Natural killer cell treated with Interleukin-12 subunit alpha and Interleukin-12 subunit beta and Interleukin-15 and Interleukin-18, amount 100 ng/mL, for 72 hours (primary cell): Measurements from ENCODE around the gene AGFG2. TPM values are rescaled to one million over a fixed set of nuclear protein-coding genes. Genes with fewer than 3 reads are reported as not detected.
A peak's percentile ranks its signal among the peaks of the same experiment; 100 is the strongest.

ENCODE experiments used
- ATAC-seq, 2 donors: fragments of 150-1000 bp; cut with Tn5 transposase in 1 of 2; sonication (Bioruptor Pico), chemical (Tn5 transposase) in 1 of 2; 2 replicates each; pipeline ENCODE4 v1.10.0; 2021
- DNase-seq: peaks from one replicate; pipeline ENCODE4 v3.0.0; 2022; ENCODE audit warnings: low spot score
- H3K27ac Mint-ChIP-seq, 2 donors: 1 replicate in 1 of 2; 2 replicates in 1 of 2; pipeline ENCODE4 v1.8.0; 2022; ENCODE audit warnings: mixed read lengths in 2 of 2, mild to moderate bottlenecking in 1 of 2, moderate library complexity in 1 of 2
- H3K27me3 Mint-ChIP-seq, 2 donors: 1 replicate in 1 of 2; 2 replicates in 1 of 2; pipeline ENCODE4 v1.8.0; 2022; ENCODE audit warnings: mixed read lengths in 2 of 2
- H3K36me3 Mint-ChIP-seq: one replicate; pipeline ENCODE4 v1.8.0; 2022; ENCODE audit warnings: mixed read lengths
- H3K4me1 Mint-ChIP-seq, 2 donors: 1 replicate in 1 of 2; 2 replicates in 1 of 2; pipeline ENCODE4 v1.8.0; 2022; ENCODE audit warnings: low read depth in 2 of 2, mixed read lengths in 2 of 2, mild to moderate bottlenecking in 1 of 2
- H3K4me3 Mint-ChIP-seq: one replicate; pipeline ENCODE4 v1.8.0; 2022; ENCODE audit warnings: mixed read lengths
- H3K9me3 Mint-ChIP-seq: 2 replicates; pipeline ENCODE4 v1.8.0; 2022; ENCODE audit warnings: mixed read lengths
- total RNA-seq, 2 donors: library from RNA; stranded (reverse); gene quantifications; one replicate each; pipeline ENCODE4 v1.2.3, GENCODE V29; 2022

The AGFG2 gene
- total RNA-seq, 2 donors from 2014 or later: 45.2 to 49.4 TPM

DNA sequence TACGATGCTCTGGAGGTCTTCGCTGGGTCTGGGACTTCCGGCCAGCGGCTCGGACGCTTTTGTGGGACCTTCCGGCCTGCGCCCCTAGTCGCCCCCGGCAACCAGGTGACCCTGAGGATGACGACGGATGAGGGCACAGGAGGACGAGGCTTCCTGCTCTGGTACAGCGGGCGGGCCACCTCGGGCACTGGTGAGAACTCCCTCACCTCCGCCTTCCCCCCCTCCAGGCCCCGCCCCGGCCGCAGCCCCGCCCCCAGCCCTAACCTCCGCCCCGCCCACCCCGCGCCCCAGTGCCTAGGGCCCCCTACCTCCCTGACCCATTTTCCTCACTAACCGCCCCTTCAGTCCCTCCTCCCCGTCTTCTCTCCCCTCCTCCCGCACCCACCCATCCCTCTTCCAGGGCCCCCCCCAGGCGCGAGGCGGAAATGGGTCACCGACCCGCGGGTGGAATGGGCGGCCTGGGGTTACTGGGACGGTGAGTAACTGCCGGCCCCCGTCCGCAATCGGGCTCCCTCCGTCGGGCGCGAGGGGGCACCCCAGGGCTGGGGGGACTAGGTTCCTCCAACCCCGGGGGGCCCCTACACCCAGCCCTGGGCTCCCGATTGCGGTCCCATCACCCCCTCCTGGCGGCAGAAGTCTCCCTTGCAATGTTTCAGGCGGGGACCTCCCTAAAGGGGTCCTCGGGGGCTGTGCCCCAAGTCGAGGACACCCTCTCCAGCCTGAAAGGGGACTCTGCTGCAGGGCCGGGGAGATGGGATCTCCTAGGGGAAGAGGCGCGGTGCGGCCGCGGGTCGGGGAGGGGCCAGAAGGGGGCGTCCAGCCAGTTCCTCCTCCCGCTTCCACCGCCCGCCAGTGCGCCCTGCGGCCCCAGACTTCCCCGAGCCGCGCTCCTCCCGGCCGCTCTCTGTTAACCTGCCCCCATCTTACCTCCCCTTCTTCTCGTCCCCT lies 65.3 kb downstream of the AGFG2 start:
- Mint-ChIP-seq H3K9me3 (no peaks in the 10 kb centered on the region), H3K27ac (peak overlapping the region; percentile 63 to 77), H3K4me3 (peak overlapping the region; percentile 86), H3K27me3 (no peaks in the 10 kb centered on the region), H3K4me1 (peaks cover 7 to 21% of the 10 kb centered on the region in 2 donors), H3K36me3 (no peaks in the 10 kb centered on the region)
- ATAC-seq (peak; percentile 84 to 87), DNase-seq (peak; percentile 89)

DNA sequence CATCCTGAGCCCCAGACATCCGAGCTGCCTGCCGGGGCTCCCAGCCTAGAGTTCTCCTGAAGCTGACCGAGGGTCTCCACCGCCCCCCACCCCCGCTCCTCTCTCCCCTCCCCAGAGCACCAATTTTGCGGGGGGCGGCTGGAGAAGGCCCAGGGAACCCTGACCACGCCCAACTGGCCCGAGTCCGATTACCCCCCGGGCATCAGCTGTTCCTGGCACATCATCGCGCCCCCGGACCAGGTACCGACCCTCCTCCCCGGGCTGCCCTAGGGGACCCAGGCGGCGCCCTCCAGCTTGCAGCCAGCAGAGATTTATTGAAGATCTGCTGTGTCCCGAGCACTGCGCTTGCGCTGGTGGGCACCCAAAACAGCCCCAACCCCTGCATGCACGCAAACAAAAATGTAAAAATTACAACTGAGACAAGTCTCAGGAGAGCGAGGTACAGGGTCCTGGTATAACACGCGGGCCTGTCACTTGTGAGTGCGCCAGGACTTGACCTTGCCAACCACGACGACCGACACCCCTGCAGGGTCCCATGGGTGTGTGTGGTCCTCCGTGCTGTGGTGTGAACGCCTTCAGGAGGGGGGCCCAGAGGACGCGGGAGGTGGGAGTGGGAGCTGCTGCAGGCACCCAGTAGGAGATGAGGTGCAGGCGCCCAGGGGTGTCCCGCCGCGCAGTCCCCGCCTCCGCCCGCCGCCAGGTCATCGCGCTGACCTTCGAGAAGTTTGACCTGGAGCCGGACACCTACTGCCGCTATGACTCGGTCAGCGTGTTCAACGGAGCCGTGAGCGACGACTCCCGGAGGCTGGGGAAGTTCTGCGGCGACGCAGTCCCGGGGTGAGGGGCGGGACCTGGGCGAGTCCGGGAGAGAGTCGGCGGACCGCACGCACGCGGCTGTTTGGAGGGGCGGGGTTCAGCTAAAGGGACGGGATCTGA lies 66.2 kb downstream of the AGFG2 start:
- H3K27me3 Mint-ChIP-seq: no peaks in the 10 kb centered on the region
- H3K9me3 Mint-ChIP-seq: no peaks in the 10 kb centered on the region
- DNase-seq: peak; percentile 66
- H3K27ac Mint-ChIP-seq: peak overlapping the region in 1 of 2 donors; percentile 33
- peak overlapping the region; percentile 86 for H3K4me3 Mint-ChIP-seq
- no peaks in the 10 kb centered on the region for H3K36me3 Mint-ChIP-seq
- no peak for ATAC-seq
- peaks cover 7 to 21% of the 10 kb centered on the region in 2 donors for H3K4me1 Mint-ChIP-seq

DNA sequence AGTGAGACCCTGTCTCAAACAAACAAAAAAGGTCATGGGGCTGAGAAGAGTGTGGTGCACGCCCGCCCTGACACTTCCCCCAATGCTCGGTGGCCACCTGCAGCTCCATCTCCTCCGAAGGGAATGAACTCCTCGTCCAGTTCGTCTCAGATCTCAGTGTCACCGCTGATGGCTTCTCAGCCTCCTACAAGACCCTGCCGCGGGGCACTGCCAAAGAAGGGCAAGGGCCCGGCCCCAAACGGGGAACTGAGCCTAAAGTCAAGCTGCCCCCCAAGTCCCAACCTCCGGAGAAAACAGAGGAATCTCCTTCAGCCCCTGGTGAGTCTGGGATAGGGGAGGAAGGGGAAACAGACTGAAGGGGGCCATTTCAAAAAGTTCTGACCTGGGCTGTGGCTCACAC lies 67.3 kb downstream of the AGFG2 start:
- no peak overlapping the region for H3K27ac Mint-ChIP-seq
- no peaks in the 10 kb centered on the region for H3K36me3 Mint-ChIP-seq
- DNase-seq: no peak
- no peaks in the 10 kb centered on the region for H3K9me3 Mint-ChIP-seq
- H3K4me3 Mint-ChIP-seq: no peak overlapping the region
- no peak for ATAC-seq
- H3K27me3 Mint-ChIP-seq: no peaks in the 10 kb centered on the region
- peaks cover 7 to 21% of the 10 kb centered on the region in 2 donors for H3K4me1 Mint-ChIP-seq

DNA sequence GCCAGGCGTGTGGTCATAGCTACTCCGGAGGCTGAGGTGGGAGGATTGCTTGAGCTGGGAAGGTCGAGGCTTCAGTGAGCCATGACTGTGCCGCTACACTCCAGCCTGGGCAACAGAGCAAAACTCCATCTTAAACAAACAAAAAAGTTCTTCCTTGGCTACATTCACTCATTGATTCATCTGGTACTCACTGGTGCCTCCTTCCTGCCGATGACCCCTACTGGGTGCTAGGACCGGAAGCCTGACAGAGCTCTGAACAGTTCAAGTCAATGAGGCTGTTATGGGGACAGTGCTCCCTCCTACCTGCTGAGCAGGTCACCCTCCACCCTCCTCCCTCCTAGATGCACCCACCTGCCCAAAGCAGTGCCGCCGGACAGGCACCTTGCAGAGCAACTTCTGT lies 68.1 kb downstream of the AGFG2 start:
- DNase-seq (no peak), ATAC-seq (no peak)
- peaks cover 7 to 24% of the 10 kb centered on the region in 2 donors for H3K4me1 Mint-ChIP-seq
- no peaks in the 10 kb centered on the region for H3K27me3 Mint-ChIP-seq
- H3K9me3 Mint-ChIP-seq: no peaks in the 10 kb centered on the region
- H3K36me3 Mint-ChIP-seq: no peaks in the 10 kb centered on the region
- no peak overlapping the region for H3K4me3 Mint-ChIP-seq
- no peak overlapping the region for H3K27ac Mint-ChIP-seq

DNA sequence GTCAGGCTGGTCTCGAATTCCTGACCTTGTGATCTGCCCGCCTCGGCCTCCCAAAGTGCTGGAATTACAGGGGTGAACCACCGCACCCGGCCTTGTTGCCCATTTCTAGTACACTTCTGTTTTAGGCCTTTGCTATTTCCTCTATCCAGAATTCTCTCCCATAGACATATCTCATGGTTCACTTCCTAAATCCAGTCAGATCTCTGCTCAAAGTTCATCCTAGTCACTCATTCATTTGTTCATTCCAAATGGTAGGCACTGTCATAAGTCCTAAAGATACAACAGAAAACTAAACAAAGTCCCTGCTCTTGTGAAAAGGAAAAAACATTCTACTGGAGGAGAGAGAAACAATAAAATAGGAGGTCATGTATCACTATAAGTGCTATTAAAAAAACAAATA lies 71.0 kb downstream of the AGFG2 start:
- no peak for ATAC-seq
- no peaks in the 10 kb centered on the region for H3K9me3 Mint-ChIP-seq
- H3K4me1 Mint-ChIP-seq: peaks cover 8 to 23% of the 10 kb centered on the region in 2 donors
- no peak overlapping the region for H3K27ac Mint-ChIP-seq
- H3K27me3 Mint-ChIP-seq: no peaks in the 10 kb centered on the region
- peak overlapping the region; percentile 2 for H3K4me3 Mint-ChIP-seq
- no peak for DNase-seq
- no peaks in the 10 kb centered on the region for H3K36me3 Mint-ChIP-seq

DNA sequence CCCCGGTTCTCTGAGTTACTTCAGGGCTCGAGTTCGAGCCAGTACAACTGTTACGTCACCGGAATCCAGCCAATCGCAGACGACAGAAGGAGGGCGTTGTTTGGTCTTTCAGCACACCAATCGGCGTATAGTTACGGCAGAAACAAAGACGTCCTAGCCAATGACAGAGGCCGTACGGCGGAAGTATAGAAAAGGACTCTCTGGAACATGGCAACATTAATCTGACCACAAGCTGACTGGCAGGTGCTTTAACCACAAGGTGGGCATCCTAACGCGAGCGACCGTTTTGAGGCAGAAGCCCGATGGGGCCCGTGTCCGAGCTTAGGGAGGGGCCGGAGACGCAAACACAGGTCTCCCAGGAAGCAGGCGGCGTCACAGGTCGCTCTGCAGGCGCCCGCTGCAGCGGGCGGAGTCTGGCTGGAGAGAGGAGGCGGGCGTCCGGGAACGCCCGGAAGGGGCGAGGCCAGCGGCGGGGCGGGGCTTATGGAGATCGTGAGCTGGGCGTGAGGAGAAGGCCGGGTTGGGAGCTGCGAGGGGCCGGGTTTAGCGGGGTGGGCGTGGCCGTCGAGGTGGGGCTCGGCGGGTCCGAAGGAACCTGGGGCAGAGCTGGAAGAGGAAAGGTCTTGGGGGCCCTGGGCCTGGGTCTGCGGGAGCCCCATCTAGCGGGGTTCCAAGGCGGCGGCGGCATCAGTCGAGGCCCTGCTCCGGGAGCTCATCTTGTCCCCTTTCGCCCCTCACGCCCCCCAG lies 73.2 kb downstream of the AGFG2 start, which contains the start of gene MOSPD3:
TSS of gene MOSPD3 (plus strand) at position 558 of the 747 bp plus-strand sequence. CDS start 252 bp downstream, outside the sequence.
- no peaks in the 10 kb centered on the region for H3K9me3 Mint-ChIP-seq
- H3K27me3 Mint-ChIP-seq: no peaks in the 10 kb centered on the region
- no peaks in the 10 kb centered on the region for H3K36me3 Mint-ChIP-seq
- DNase-seq (peak; percentile 99), ATAC-seq (peak; percentile 97)
- H3K4me3 Mint-ChIP-seq: peak within 1 kb of the TSS; percentile 92
- H3K27ac Mint-ChIP-seq: peak within 1 kb of the TSS; percentile 84 to 98
- peaks cover 8 to 15% of the 10 kb centered on the region in 2 donors for H3K4me1 Mint-ChIP-seq

DNA sequence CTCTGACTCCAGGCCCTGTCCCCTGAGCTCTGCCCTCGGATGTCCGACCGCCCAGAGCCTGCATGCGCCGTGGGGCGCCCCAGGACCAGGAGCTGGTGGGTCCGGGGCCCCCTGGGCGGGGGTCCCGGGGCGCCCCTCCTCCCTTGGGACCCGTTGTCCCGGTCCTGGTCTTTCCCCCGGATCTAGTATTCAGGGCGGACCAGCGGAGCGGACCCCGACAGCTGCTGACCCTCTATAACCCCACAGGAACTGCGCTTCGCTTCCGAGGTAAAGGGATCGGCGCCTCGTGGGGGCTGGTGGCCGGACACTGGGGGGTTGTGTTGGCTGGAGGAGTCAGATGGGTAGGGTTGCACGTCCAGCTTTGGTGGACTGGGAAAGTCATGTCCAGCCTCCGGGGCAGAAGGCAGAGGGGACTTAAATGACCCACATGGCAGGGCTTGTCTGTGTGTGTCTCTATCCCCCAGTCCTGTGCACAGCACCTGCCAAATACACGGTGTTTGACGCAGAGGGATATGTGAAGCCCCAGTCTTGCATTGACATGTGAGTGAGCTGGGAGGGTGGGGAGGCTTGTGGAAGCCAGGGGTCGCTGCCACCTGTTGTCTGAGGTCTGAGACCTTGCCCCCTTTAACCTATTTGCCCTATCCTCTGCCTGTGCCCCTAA lies 73.9 kb downstream of the AGFG2 start:
- DNase-seq (no peak), ATAC-seq (peak in 1 of 2 donors; percentile 3)
- peaks cover 8 to 13% of the 10 kb centered on the region in 2 donors for H3K4me1 Mint-ChIP-seq
- no peaks in the 10 kb centered on the region for H3K9me3 Mint-ChIP-seq
- no peaks in the 10 kb centered on the region for H3K27me3 Mint-ChIP-seq
- peak overlapping the region; percentile 92 for H3K4me3 Mint-ChIP-seq
- peak overlapping the region in 1 of 2 donors; percentile 98 for H3K27ac Mint-ChIP-seq
- no peaks in the 10 kb centered on the region for H3K36me3 Mint-ChIP-seq

DNA sequence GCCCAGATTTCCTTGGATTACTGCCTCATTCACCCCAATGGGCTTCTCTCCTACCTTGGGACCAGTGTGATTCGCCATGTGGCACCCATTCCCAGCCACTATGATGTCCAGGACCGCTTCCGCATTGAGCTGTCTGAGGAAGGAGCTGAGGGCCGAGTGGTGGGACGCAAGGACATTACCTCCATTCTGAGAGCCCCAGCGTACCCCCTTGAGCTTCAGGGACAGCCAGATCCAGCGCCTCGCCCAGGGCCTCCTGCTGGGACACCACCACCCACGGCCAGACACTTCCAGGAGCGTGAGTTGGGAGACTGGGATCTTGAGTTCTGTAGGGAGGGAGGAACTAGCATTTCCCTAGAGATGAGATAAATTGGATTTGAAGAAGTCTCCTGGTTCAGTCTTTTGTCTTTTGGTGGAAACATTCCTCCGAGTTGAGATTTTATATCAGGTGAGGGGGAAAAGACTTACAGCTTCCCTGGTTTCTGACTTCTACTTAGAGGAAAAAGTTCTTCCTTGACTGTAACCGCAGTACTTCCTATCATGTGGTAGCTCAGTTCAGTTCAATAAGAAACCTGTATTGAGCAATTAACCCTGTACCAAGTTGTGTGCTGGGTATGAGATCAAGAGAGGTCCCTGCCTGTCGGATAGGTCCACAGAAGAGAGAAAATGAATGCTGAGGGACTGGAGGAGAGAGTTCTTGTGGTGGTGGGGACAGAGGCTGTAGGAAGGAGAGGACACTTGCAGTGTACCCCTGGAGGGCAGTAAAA lies 74.6 kb downstream of the AGFG2 start:
- Mint-ChIP-seq H3K4me1 (peaks cover 8 to 13% of the 10 kb centered on the region in 2 donors), H3K36me3 (no peaks in the 10 kb centered on the region), H3K27me3 (no peaks in the 10 kb centered on the region), H3K4me3 (peak overlapping the region; percentile 25), H3K9me3 (no peaks in the 10 kb centered on the region), H3K27ac (peak overlapping the region in 1 of 2 donors; percentile 34)
- ATAC-seq: no peak
- DNase-seq: no peak

DNA sequence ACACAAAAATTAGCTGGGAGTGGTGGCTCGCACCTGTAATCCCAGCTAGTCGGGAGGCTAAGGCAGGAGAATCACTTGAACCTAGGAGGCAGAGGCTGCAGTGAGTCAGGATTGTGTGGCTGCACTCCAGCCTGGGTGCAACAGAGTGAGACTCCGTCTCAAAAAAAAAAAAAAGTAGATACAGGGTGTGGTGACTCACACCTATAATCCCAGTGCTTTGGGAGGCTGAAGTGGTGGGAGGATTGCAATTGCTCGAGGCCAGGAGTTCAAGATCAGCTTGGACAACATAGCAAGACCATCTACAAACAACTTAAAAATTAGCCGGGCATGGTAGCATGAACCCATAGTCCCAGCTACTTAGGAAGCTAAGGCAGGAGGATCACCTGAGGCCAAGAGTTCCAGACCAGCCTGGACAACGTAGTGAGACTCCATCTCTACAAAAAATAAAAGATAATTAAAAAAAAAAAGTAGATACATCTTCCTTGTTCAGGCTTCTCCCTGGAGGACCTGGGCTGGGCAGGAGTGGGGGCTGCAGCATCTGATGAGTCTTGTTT lies 75.4 kb downstream of the AGFG2 start:
- Mint-ChIP-seq H3K9me3 (no peaks in the 10 kb centered on the region), H3K27ac (peak overlapping the region in 1 of 2 donors; percentile 34), H3K4me1 (peaks cover 8 to 13% of the 10 kb centered on the region in 2 donors), H3K36me3 (no peaks in the 10 kb centered on the region), H3K4me3 (no peak overlapping the region), H3K27me3 (no peaks in the 10 kb centered on the region)
- no peak for ATAC-seq
- DNase-seq: no peak
